ENCODE measurements around the gene REV1. TPM values are rescaled to one million over a fixed set of nuclear protein-coding genes. Genes with fewer than 3 reads are reported as not detected.

Gene REV1
- total RNA-seq, 2 donors from 2014 or later = 49.5 to 63.5 TPM

DNA sequence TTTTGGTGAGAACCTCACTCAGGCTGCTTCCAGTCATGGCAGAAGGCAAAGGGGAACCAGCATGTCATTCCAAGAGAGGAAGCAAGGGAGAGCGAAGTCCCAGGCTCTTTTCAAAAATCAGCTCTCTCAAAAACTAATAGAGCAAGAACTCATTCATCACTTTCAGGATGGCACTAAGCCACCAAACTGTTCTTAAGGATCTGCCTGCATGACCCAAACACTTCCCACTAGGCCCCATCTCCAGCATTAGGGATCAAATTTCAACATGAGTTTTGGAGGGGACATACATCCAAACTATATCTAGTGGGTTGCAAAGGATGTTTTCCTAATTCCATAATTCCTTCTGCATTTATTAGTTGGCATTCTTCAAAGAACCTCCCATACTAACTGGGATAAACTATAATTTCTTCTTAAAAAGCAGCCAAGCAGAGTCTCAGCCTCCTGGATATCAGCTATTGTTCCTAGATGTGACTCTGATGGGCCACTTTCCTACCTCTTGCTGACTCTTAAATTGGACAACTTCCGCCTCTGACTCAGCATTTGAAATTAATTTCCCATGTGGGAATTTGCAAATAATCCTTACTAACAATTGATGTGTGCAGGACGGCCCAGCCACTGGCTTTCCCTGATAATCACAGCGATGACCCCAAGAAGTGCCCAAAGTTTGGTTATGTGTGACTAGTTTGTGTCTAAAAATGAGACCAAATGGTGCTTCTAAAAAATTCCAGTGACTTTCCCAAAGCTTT lies 5.5 kb upstream of the REV1 start:
- TF ChIP-seq, protein P1, sequence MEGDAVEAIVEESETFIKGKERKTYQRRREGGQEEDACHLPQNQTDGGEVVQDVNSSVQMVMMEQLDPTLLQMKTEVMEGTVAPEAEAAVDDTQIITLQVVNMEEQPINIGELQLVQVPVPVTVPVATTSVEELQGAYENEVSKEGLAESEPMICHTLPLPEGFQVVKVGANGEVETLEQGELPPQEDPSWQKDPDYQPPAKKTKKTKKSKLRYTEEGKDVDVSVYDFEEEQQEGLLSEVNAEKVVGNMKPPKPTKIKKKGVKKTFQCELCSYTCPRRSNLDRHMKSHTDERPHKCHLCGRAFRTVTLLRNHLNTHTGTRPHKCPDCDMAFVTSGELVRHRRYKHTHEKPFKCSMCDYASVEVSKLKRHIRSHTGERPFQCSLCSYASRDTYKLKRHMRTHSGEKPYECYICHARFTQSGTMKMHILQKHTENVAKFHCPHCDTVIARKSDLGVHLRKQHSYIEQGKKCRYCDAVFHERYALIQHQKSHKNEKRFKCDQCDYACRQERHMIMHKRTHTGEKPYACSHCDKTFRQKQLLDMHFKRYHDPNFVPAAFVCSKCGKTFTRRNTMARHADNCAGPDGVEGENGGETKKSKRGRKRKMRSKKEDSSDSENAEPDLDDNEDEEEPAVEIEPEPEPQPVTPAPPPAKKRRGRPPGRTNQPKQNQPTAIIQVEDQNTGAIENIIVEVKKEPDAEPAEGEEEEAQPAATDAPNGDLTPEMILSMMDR (IDR thresholded peaks at IDR 0.05) = no peak
- TF ChIP-seq POLR2AphosphoS5 (IDR thresholded peaks at IDR 0.05) = no peak
- TF ChIP-seq POLR2A (IDR thresholded peaks at IDR 0.05) = no peak
- intact Hi-C loops (cut with DNase I) = loop anchor here (10.0 kb wide), 1 partner anchor 310 kb away; the partner anchor contains the start of genes MITD1 and MRPL30
- Histone ChIP-seq H3K4me3 (no peak overlapping the region), H3K9me3 (no peaks in the 10 kb centered on the region), H3K27me3 (replicated peaks; ENCODE audit: insufficient read depth) (no peaks in the 10 kb centered on the region), H3K27ac (no peak overlapping the region), H3K36me3 (no peaks in the 10 kb centered on the region), H3K4me1 (replicated peaks) (peaks cover 3% of the 10 kb centered on the region)
- no peak for DNase-seq (ENCODE audit: low spot score)
- 91% methylated on average over 4 of the region's 4 CpGs for WGBS

DNA sequence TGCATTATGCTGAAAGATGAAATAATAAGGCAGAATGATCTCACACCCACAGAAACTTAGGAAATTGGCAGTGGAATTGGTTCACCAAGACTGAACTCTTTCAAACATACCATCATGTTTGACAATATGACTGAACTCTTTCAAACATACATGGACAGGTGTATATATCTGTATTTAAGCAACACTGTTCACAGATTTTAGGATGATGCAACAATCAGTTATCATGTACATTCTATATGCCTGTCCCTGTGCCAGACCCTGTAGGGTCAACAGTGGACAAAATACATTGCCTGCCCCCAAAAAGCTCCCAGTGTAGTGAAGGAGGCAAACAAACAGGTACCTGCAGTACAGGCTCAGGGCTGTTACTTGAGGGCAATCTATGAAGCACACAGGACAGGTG lies 2.9 kb upstream of the REV1 start:
- intact Hi-C loops (cut with DNase I) = loop anchor here (5.0 to 10.0 kb wide), 2 partner anchors 50 to 308 kb away; partner anchors contain the start of genes MITD1 and MRPL30
- H3K4me3 ChIP-seq = no peak overlapping the region
- H3K4me1 ChIP-seq (replicated peaks) = peaks cover 3% of the 10 kb centered on the region

DNA sequence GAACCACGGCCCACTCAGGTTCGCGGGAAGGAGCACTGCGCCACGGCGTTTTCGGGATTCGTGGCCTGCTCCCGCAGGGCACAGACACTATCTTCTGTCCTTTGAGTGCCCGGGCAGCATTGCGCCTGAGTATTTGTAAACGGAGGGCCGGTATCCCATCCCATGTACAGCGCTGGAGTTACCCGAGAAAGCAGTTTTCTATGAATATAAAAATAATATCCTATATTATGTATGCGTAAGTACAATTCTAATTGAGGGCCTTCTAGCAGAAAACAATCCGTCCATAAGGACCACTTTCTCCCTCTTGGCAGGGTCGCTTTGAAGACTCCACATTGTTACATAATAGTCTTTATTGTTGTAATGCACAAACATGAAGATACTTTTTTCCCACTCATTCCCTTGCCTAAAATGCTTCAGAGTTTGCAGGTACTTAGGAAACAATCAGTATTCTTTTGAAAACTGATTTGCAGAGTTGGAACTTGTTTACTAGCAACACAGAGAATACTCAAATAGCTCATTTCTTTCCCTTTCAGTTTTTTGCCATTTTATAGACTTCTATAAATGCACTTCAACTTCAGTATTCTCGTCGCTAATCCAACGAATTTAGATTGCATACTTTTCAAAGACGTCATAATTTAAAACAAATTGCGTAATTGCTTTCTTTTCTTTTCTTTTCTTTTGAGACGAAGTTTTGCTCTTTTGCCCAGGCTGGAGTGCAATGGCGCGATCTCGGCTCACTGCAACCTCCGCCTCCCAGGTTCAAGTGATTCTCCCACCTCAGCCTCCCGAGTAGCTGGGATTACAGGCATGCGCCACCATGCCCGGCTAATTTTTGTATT lies 1.0 kb upstream of the REV1 start:
- intact Hi-C loops (cut with DNase I) = loop anchor here (1.0 to 10.0 kb wide), 3 partner anchors 49 to 306 kb away; partner anchors contain the start of genes MITD1, MRPL30 and TXNDC9
- no peak for DNase-seq (ENCODE audit: low spot score)
- Histone ChIP-seq H3K4me1 (replicated peaks) (peaks cover 4% of the 10 kb centered on the region), H3K27me3 (replicated peaks; ENCODE audit: insufficient read depth) (no peaks in the 10 kb centered on the region), H3K4me3 (peak overlapping the region; percentile 93 to 99), H3K36me3 (no peaks in the 10 kb centered on the region), H3K27ac (peak overlapping the region; percentile 97 to 99), H3K9me3 (no peaks in the 10 kb centered on the region)
- WGBS = 28% methylated on average over 31 of the region's 31 CpGs
- TF ChIP-seq POLR2AphosphoS5 (IDR thresholded peaks at IDR 0.05) (no peak), POLR2A (IDR thresholded peaks at IDR 0.05) (no peak)
- TF ChIP-seq, protein P1 (IDR thresholded peaks at IDR 0.05) = no peak

More for the DNA sequence above, 2.9 kb upstream of the REV1 start:
- H3K36me3 ChIP-seq = no peaks in the 10 kb centered on the region
- no peak for DNase-seq (ENCODE audit: low spot score)
- TF ChIP-seq, protein P1 (IDR thresholded peaks at IDR 0.05) = no peak
- no peak for TF ChIP-seq POLR2A (IDR thresholded peaks at IDR 0.05)
- TF ChIP-seq POLR2AphosphoS5 (IDR thresholded peaks at IDR 0.05) = no peak
- H3K27ac ChIP-seq = no peak overlapping the region
- H3K9me3 ChIP-seq = no peaks in the 10 kb centered on the region
- H3K27me3 ChIP-seq (replicated peaks; ENCODE audit: insufficient read depth) = no peaks in the 10 kb centered on the region

DNA sequence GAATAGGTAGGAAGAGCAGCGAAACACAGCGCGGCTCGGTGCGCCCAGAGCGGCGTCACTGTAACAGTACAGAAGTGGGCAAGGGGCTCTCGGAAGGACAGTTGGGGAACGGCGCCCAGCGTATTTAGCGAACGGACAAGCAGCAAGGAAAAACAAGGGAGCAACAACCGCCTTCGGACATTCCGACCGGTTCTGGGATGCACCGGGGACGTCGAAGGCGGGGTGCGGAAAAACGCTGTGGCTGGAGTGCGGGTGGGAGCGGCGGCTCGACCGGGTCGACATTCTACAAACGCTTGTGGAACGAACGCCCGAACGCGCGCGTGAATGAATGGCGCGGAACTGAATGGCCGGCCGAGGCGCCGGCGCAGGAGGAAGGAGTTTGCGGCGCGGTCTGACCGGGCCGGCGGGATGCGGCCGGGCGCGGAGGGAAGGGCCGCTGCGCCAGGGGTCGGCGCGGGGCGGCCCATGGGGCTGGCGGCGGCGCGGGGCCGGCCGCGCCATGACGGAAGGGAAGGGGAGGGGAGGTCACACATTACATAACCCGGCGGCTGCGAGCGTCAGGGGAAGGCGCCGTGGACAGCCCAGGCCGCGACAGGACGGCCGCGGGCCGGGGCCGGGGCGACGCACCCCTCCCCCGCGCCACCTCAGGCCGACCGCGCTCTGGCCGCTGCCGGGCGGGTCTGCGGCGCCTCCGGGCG lies 605 bp downstream of the REV1 start:
- H3K27ac ChIP-seq = peak overlapping the region; percentile 97 to 99
- peak overlapping the region; percentile 93 to 99 for H3K4me3 ChIP-seq
- no peaks in the 10 kb centered on the region for H3K9me3 ChIP-seq
- no peaks in the 10 kb centered on the region for H3K27me3 ChIP-seq (replicated peaks; ENCODE audit: insufficient read depth)
- intact Hi-C loops (cut with DNase I) = no loop called here
- peaks cover 8% of the 10 kb centered on the region for H3K4me1 ChIP-seq (replicated peaks)
- DNase-seq (ENCODE audit: low spot score) = peak; percentile 35
- TF ChIP-seq, protein P1 (IDR thresholded peaks at IDR 0.05) = no peak
- no peak for TF ChIP-seq POLR2A (IDR thresholded peaks at IDR 0.05)
- no peak for TF ChIP-seq POLR2AphosphoS5 (IDR thresholded peaks at IDR 0.05)
- under 1% methylated on average over 68 of the region's 95 CpGs for WGBS
- H3K36me3 ChIP-seq = no peaks in the 10 kb centered on the region
